Caco-2 (cell line): ENCODE results near the gene PACS1. TPM values are rescaled to one million over a fixed set of nuclear protein-coding genes. Genes with fewer than 3 reads are reported as not detected.
"Not testable (repeated sequence)": the region's sequence is repeated elsewhere in the genome, so short reads cannot be mapped to it uniquely, and the experiment has no call there.

Experiments used
- BruUV-seq: library from RNA; stranded (reverse); fragments of 400-500 nt; replicated peaks from 2 replicates; lab custom pipeline; 2021; lab: Mats Ljungman, UMichigan
- CTCF ChIA-PET: fragments of 300-600 bp; sonication (Branson Sonifier 250); formaldehyde crosslinking; loops from one replicate; lab custom pipeline; 2022; ENCODE audit warnings: antibody characterized with exemption; lab: Charles Lee
- POLR2A ChIA-PET: fragments of 300-600 bp; sonication (Branson Sonifier 250); formaldehyde crosslinking; loops from one replicate; lab custom pipeline; 2022; ENCODE audit warnings: antibody characterized with exemption; lab: Charles Lee
- DNase-seq, 2 experiments: peaks; one replicate each; pipeline versions ENCODE4 v3.0.0 to v3.0.0-alpha.2; 2020 to 2022
- H3K27me3 ChIP-seq: replicated peaks from 2 replicates; pipeline ENCODE4 v1.6.0; 2011; ENCODE audit warnings: low read length; ENCODE audit not compliant: control insufficient read depth, insufficient read depth
- H3K36me3 ChIP-seq: 2 replicates; pipeline ENCODE4 v1.5.1; 2011; ENCODE audit warnings: low read length; ENCODE audit not compliant: control insufficient read depth, insufficient read depth
- H3K4me1 ChIP-seq: fragments of 250-450 bp; sonication (Bioruptor Pico); 2 replicates; pipeline ENCODE4 v1.5.1; 2020; ENCODE audit warnings: mild to moderate bottlenecking
- H3K4me3 ChIP-seq: 2 replicates; pipeline ENCODE4 v1.5.1; 2011; ENCODE audit warnings: low read depth, mild to moderate bottlenecking, control low read depth, low read length
- H3K9me3 ChIP-seq: fragments of 250-450 bp; sonication (Bioruptor Pico); 2 replicates; pipeline ENCODE4 v1.5.1; 2020; ENCODE audit warnings: mild to moderate bottlenecking, moderate library complexity
- H3K27ac Mint-ChIP-seq: one replicate; pipeline ENCODE4 v1.8.0; 2022; ENCODE audit warnings: mixed read lengths; ENCODE audit not compliant: unreplicated experiment
- H3K27me3 Mint-ChIP-seq: one replicate; pipeline ENCODE4 v1.8.0; 2022; ENCODE audit warnings: mixed read lengths; ENCODE audit not compliant: insufficient read depth, unreplicated experiment
- H3K36me3 Mint-ChIP-seq: one replicate; pipeline ENCODE4 v1.8.0; 2022; ENCODE audit warnings: mild to moderate bottlenecking, mixed read lengths; ENCODE audit not compliant: insufficient read depth, unreplicated experiment
- H3K4me1 Mint-ChIP-seq: one replicate; pipeline ENCODE4 v1.8.0; 2022; ENCODE audit warnings: low read depth, mixed read lengths; ENCODE audit not compliant: unreplicated experiment
- H3K4me3 Mint-ChIP-seq: one replicate; pipeline ENCODE4 v1.8.0; 2022; ENCODE audit warnings: mild to moderate bottlenecking, moderate library complexity, mixed read lengths; ENCODE audit not compliant: unreplicated experiment
- H3K9me3 Mint-ChIP-seq: one replicate; pipeline ENCODE4 v1.8.0; 2022; ENCODE audit warnings: mixed read lengths; ENCODE audit not compliant: unreplicated experiment
- CTCF ChIP-seq, 2 experiments: fragments of 200-600 bp in 1 of 2; IDR thresholded peaks; 1 replicate in 1 of 2; 2 replicates in 1 of 2; pipeline versions ENCODE4 v1.5.1 to v1.8.0; 2011 to 2022; ENCODE audit warnings: antibody characterized with exemption in 1 of 2, control low read depth in 1 of 2, inconsistent platforms in 1 of 2, low read depth in 1 of 2, low read length in 1 of 2, mild to moderate bottlenecking in 1 of 2, moderate library complexity in 1 of 2; ENCODE audit not compliant: insufficient read depth in 1 of 2, severe bottlenecking in 1 of 2, unreplicated experiment in 1 of 2
- intact Hi-C: fragments of 100-400 bp; cut with micrococcal nuclease; formaldehyde crosslinking; loops from one replicate; pipeline ENCODE4 v1.10.0; 2022; ENCODE audit not compliant: unreplicated experiment
- total RNA-seq: library from RNA; stranded (reverse); gene quantifications from 2 replicates; pipeline ENCODE4 v1.2.3, GENCODE V29; 2022

PACS1 gene
- total RNA-seq, 1 experiment from 2014 or later, result 82.2 TPM

GRCh38 chr11:66077927-66078326 is 7.9 kb downstream of the PACS1 start:
- H3K4me3 Mint-ChIP-seq, result no peak overlapping the region
- H3K9me3 Mint-ChIP-seq, result no peaks in the 10 kb centered on the region
- no peaks in the 10 kb centered on the region for H3K9me3 ChIP-seq
- H3K27me3 ChIP-seq, result no peaks in the 10 kb centered on the region
- POLR2A ChIA-PET, result interaction anchor here (1.4 kb wide), 1 partner anchor 25 kb away, joined by 4 read pairs; the partner anchor contains the start of gene SF3B2
- peaks cover 56% of the 10 kb centered on the region for H3K36me3 Mint-ChIP-seq
- intact Hi-C loops, result no loop called here
- H3K27me3 Mint-ChIP-seq, result no peaks in the 10 kb centered on the region
- no peak for DNase-seq
- H3K27ac Mint-ChIP-seq, result no peak overlapping the region
- peaks cover 42% of the 10 kb centered on the region for H3K4me1 ChIP-seq
- H3K36me3 ChIP-seq, result no peaks in the 10 kb centered on the region
- no peak for TF ChIP-seq CTCF (IDR thresholded peaks at IDR 0.05; ENCODE audit: insufficient read depth in 1 of 2, low read depth in 1 of 2, low read length in 1 of 2, severe bottlenecking in 1 of 2, unreplicated experiment in 1 of 2)
- peaks cover 28% of the 10 kb centered on the region for H3K4me1 Mint-ChIP-seq
- BruUV-seq, result no TSS peak
- CTCF ChIA-PET, result no interaction called here
- H3K4me3 ChIP-seq, result no peak overlapping the region

- H3K27me3 Mint-ChIP-seq, CTCF ChIA-PET, DNase-seq, H3K9me3 ChIP-seq, H3K36me3 ChIP-seq, H3K4me3 ChIP-seq, POLR2A ChIA-PET, H3K27me3 ChIP-seq, H3K4me3 Mint-ChIP-seq, H3K9me3 Mint-ChIP-seq, BruUV-seq, intact Hi-C loops: not testable (repeated sequence)
- H3K36me3 Mint-ChIP-seq, result peaks cover 52% of the 10 kb centered on the region
- H3K27ac Mint-ChIP-seq, result peak overlapping the region; percentile 67
- H3K4me1 ChIP-seq, result peaks cover 52% of the 10 kb centered on the region
- peaks cover 28% of the 10 kb centered on the region for H3K4me1 Mint-ChIP-seq
Measured at GRCh38 chr11:66078949-66079348, 8.9 kb downstream of the PACS1 start.

GRCh38 chr11:66080055-66080817 is 10.2 kb downstream of the PACS1 start:
- no peaks in the 10 kb centered on the region for H3K27me3 ChIP-seq
- Mint-ChIP-seq H3K27me3 (no peaks in the 10 kb centered on the region), H3K27ac (peak overlapping the region; percentile 27), H3K4me3 (no peak overlapping the region), H3K36me3 (peaks cover 41% of the 10 kb centered on the region), H3K4me1 (peaks cover 34% of the 10 kb centered on the region), H3K9me3 (no peaks in the 10 kb centered on the region)
- no TSS peak for BruUV-seq
- intact Hi-C loops, result no loop called here
- CTCF ChIA-PET, result interaction anchor here (1.1 kb wide), 1 partner anchor 10 kb away, joined by 6 read pairs; the partner anchor contains the start of gene PACS1
- H3K9me3 ChIP-seq, result no peaks in the 10 kb centered on the region
- no peak overlapping the region for H3K4me3 ChIP-seq
- DNase-seq, result peak in 1 of 2 experiments; percentile 38
- POLR2A ChIA-PET, result no interaction called here
- H3K4me1 ChIP-seq, result peaks cover 57% of the 10 kb centered on the region
- TF ChIP-seq CTCF (IDR thresholded peaks at IDR 0.05; ENCODE audit: insufficient read depth in 1 of 2, low read depth in 1 of 2, low read length in 1 of 2, severe bottlenecking in 1 of 2, unreplicated experiment in 1 of 2), result no peak
- H3K36me3 ChIP-seq, result no peaks in the 10 kb centered on the region
